ENCODE data around the gene MAST4.

Gene MAST4

GRCh38 chr5:67052034-67052433 is 455.8 kb downstream of the MAST4 start:
- DNase-seq, result no peak

- DNase-seq, result no peak
Measured at GRCh38 chr5:67053229-67053628, 457.0 kb downstream of the MAST4 start.

DNA sequence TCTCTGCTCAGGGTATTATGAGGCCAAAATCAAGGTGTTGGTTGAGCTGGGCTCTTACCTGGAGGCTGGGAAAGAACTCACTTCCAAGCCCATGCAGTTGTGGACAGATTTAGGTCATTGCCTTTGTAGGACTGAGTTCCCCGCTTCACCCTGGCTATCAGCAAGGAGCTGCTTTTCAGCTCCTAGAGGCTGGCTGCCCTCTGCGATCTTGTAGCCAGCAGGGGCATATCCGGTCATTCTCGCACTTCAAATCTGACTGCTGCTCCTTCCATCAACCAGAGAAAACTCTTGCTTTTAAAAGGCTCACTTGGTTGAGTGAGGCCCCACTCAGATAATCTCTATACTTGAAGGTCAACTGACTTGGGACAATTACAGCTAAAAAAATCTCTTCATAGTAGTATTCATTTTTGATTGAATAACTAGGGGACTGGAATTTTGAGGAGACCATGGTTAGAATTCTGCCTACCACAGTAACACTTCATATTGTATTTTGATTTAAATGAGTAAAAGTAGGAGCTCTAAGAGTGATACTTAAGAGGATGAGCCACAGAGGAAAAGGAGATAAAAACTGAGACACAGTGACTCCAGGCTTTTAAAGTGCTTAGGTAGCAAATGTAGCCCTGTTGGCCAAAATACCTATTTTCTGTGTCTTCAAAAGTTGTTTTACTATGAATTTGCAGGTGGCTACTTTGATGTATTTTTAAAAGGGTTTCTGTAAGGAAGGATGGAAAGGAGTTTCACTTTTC is 463.0 kb downstream of the MAST4 start:
- DNase-seq, result no peak

DNA sequence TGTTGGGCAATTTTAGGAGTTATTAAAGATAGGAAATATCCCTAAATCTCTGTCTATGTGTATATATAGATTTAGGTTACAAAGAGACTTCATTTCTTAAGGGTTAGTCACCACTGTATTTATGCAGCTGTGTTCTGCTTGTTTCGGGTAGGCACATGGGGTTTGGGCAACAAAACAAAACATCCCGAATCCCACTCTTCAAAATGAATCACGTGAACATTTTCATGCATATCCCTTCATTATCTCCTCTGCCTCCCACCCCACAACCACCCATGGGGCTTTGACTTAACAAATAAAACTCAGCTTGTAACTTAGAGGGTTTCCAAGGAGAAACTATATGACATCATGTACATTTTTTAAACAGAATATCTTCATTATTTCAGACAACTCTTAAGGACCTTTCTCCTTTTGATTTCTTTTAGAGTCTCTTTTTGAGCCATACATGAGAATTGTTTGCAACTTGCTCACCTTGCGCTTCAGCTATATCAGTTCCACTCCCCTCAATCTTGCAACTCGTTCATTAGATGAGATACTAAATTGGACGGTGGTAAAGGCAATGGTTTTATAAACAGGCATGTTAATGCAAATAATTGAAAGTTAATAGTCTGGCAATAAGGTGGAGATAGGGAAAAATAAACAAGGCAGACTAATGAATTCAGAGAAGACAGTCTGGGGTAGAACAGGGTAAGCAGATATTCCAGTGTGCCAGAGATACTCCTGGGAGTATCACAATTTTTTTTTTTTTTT is 463.7 kb downstream of the MAST4 start:
- DNase-seq, result no peak

GRCh38 chr5:67061511-67061910 is 465.3 kb downstream of the MAST4 start:
- no peak for DNase-seq

DNA sequence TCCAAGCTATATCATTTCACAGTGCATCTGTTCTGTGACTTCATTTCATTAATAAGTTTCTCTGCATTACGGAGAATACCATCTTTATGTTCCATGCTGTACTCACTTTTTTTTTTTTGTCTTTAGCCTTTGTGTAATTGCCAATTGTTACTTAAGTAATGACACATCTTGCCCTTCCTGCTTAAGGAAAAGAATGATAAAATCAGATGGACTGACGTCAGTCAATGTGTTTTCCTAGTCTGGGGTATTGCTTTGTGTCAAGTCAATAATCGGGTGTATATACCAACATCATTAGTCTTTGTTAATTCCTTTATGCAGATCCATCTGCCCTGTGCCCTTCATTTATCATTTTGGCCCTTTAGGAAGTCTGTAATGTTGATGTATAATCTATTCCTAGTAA is 466.9 kb downstream of the MAST4 start:
- no peak for DNase-seq

DNA sequence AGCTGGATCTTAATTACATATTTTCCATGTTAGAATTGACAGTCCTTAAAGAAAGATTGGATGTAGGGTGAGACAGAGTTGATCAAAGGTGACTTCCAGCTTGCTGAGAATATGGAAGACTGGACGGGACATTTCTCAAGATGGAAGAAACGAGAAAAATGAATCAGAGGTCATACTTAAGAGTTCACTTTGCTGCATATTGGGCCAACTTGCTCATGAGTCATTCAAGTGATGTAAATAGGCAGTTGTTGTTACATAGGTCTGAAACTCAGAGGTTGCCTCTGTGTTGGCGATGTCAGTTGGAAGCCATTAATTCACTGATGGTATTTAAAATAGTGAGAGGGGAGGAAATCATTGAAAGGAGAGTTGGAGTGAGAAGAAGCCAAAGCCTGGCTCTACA is 467.6 kb downstream of the MAST4 start:
- DNase-seq, result no peak

- no peak for DNase-seq
Measured at GRCh38 chr5:67065237-67065636, 469.0 kb downstream of the MAST4 start.

DNA sequence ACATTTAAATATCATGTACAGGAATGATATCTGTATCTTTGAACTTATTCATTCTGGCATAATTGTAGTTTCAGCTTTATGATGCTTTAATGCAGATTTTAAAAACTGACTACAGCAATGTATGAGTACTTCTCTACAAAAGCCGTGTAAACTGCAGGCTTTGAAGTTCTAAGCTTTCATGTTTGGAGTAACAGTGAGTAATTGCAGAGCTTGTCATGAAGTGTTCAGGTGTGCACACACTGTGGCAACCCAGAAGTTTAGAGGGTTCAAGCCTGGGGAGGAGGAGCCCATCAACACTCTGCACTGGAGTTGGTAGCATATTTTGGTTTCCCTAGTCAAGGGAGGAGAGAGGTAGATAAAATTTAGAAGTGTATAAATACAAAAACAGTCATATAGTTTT is 469.5 kb downstream of the MAST4 start:
- DNase-seq, result no peak

GRCh38 chr5:67066815-67067214 is 470.6 kb downstream of the MAST4 start:
- DNase-seq, result no peak

DNA sequence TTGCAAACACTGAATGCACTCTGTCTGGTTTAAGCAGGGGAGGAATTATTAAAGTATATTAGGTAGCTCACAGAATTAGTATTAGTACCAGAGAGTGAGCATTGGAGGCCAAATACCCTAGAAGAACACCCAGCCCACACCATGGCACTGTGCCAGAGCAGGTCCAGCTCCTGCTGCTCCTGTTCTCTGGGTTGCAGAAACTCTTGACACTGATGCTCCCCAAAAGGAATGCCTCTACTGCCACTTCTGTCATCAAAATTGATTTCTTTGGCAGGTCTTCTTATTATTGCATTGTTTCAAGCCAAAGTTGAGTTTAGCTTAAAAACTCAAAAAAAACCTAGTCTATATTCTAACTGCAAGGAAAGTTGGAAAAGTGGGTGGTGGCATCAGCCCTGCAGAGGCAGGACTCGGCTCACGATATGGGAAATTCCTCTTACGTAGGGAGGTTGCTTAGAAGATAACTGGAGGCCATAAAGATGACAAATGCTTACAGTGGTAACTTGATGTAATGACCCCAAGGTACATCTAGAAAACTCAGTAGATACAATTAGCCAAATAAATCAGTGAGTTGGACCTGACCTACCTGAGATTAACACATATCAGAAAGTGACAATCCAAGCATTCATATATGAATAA is 477.0 kb downstream of the MAST4 start:
- DNase-seq, result no peak

- no peak for DNase-seq
Measured at GRCh38 chr5:67077296-67077695, 481.1 kb downstream of the MAST4 start.

- no peak for DNase-seq
Measured at GRCh38 chr5:67081261-67081660, 485.1 kb downstream of the MAST4 start.

- DNase-seq, result no peak
Measured at GRCh38 chr5:67082941-67083340, 486.7 kb downstream of the MAST4 start.

DNA sequence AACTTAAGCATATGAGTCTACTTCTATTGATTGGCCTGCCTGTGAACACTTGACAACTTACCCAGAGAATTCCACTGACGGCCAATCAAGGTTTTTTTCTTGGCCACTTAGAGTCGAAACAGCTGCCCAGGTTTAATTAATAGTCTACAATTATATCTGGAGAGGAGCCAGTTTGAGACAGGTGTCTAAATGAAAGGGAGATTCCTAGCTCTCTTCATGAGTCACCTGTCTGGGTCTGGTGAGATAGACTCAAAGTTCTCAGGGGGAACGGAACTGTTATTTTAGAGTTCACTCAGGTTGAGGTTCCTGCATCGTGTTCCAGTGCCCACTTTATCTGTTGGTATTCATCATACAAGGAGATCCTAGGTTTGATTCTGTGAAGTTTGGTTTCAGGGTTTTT is 489.4 kb downstream of the MAST4 start:
- no peak for DNase-seq

DNA sequence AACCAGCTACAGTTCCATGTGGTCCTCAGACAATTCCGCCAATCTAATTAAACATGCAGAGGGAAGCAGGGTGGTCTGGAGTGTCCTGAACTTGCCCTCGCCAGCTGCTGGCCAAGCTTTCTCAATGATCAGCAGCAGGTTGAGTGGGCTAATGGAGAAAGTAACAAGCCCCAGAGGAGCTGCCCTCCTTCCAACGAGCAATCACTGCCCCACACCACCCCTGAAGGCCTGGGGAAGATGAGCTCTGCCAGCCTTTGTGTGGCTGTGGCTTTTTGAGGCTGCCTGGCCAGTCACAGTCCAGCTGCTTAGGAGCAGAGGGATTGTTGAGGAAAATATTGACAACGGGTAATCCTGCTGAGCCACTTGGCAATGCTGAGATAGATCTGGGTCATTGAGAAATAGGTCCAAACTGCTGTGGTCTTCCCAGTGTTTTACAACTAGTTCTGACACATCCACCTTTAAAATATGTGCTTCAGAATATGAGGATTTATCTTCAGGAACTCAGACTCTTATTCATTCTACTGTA is 493.1 kb downstream of the MAST4 start:
- no peak for DNase-seq

DNA sequence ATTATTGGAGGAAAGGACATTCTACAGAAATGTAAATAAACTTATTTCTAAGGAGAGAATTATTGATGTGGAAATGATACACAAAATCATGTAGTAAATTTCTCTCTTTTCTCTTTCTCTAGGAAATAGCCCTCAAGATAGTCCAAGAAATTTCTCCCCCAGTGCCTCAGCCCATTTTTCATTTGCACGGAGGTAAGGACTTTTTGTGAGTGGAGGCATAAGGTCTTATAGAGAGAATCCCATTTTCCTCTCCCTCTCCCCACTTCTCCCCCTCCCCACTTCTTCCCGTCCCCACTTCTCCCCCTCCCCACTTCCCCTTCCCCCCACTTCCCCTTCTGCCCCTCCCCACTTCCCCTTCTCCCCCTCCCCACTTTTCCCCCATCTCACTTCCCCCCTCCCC is 493.8 kb downstream of the MAST4 start:
- DNase-seq, result no peak

DNA sequence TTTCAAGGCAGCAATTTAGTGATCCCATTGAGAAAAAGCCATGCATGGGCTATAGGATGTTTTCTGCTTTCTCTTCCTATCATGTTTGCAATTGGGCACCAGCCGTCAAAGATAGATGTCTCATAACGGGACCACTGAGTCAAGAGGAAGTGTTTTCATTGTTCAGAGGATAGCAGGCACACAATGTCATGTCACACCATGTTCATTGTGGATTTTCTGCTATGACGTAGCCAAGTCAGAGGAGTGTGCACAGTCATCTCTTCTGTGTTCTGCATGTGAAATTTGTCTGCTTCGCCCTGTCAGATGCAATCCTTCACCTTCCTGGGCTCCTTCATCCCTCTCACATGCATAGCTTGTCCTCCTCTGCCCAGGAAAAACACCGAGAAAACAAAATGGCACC is 494.4 kb downstream of the MAST4 start:
- no peak for DNase-seq

GRCh38 chr5:67092535-67092934 is 496.3 kb downstream of the MAST4 start:
- no peak for DNase-seq

- no peak for DNase-seq
Measured at GRCh38 chr5:67093279-67093678, 497.1 kb downstream of the MAST4 start.

- no peak for DNase-seq
Measured at GRCh38 chr5:67094476-67095300, 498.5 kb downstream of the MAST4 start.

DNA sequence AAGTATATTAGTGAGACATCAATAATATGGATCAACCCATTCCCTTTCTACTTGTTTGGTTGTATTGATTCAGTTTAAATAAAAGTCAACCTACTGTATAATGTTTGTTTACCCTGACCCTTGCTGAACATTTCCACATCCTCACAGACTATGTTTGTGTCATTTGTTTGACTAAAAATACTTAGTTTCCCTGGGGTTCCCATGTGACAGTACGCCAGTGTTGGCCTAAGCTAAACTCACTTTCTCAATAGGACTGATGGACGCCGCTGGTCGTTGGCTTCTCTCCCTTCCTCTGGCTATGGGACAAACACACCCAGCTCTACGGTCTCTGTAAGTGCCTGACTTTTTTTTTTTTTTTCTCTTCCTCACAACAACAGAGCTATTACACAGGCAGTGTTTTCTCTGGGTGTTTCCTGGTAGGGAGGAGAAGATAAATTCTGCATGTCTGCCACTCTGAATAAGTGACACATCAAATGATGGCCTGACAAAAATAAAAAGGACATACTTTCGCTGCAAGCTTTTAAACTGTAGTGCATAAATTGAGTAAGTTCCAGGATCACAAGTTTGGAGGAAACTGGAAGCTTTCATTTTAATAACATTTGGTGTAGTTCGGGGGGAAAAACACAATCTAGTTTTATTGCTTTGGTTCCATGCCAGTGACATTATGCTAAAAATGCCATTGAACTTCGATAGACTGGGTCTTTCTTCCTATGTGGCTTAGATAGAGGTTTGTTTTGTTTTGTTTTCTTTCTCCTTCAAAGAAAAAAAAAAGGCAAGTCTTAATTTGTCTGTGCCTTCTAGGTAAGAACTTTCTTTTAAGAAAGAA is 499.4 kb downstream of the MAST4 start:
- no peak for DNase-seq
